IMR-90 (cell line): ENCODE measurements around the gene SYNGR3. TPM values are rescaled to one million over a fixed set of nuclear protein-coding genes. Genes with fewer than 3 reads are reported as not detected.

Experiments used
- ATAC-seq: fragments of 200-7000 bp; cut with Tn5 transposase; 2 replicates; pipeline ENCODE4 v1.9.1; 2020; ENCODE audit warnings: low read depth, mild to moderate bottlenecking, moderate library complexity
- BruUV-seq: library from RNA; stranded (reverse); fragments of 400-500 nt; replicated peaks from 2 replicates; lab custom pipeline; 2021; lab: Mats Ljungman, UMichigan
- CTCF ChIA-PET: fragments of 300-600 bp; formaldehyde crosslinking; extraction: SDS; loops from one replicate; lab custom pipeline; 2021; ENCODE audit warnings: antibody characterized with exemption; lab: Yijun Ruan, JAX
- POLR2A ChIA-PET: fragments of 300-600 bp; sonication (Branson Sonifier 250); formaldehyde crosslinking; loops from one replicate; lab custom pipeline; 2022; ENCODE audit warnings: antibody characterized with exemption; ENCODE audit not compliant: unreplicated experiment; lab: Charles Lee
- DNase-seq: peaks from one replicate; pipeline ENCODE4 v3.0.0; 2013
- H2AFZ ChIP-seq: replicated peaks from 2 replicates; pipeline ENCODE3; 2013; ENCODE audit warnings: low read length, mild to moderate bottlenecking; ENCODE audit not compliant: poor library complexity
- H2AK5ac ChIP-seq: 2 replicates; pipeline ENCODE4 v1.6.1; 2013; ENCODE audit warnings: low read depth, low read length, inconsistent platforms
- H2AK9ac ChIP-seq: replicated peaks from 2 replicates; pipeline ENCODE3; 2013; ENCODE audit warnings: mild to moderate bottlenecking, low read depth, low read length, moderate library complexity; ENCODE audit not compliant: poor library complexity
- H2BK120ac ChIP-seq: 2 replicates; pipeline ENCODE4 v1.6.1; 2013; ENCODE audit warnings: low read depth, low read length, inconsistent platforms
- H2BK15ac ChIP-seq: 3 replicates; pipeline ENCODE4 v1.6.1; 2013; ENCODE audit warnings: low read depth, low read length, inconsistent platforms
- H2BK20ac ChIP-seq: 2 replicates; pipeline ENCODE4 v1.6.1; 2013; ENCODE audit warnings: low read depth, mild to moderate bottlenecking, inconsistent platforms, low read length, moderate library complexity
- H2BK5ac ChIP-seq: 2 replicates; pipeline ENCODE4 v1.6.1; 2013; ENCODE audit warnings: mild to moderate bottlenecking, low read depth, low read length, inconsistent platforms; ENCODE audit not compliant: poor library complexity, severe bottlenecking
- H3K14ac ChIP-seq: replicated peaks from 2 replicates; pipeline ENCODE4 v1.6.1; 2013; ENCODE audit warnings: low read depth, low read length, inconsistent platforms
- H3K18ac ChIP-seq: 2 replicates; pipeline ENCODE4 v1.6.1; 2013; ENCODE audit warnings: low read depth, low read length, control low read depth
- H3K23ac ChIP-seq: 2 replicates; pipeline ENCODE4 v1.6.1; 2013; ENCODE audit warnings: low read depth, low read length, inconsistent platforms
- H3K27ac ChIP-seq: 2 replicates; pipeline ENCODE4 v1.5.1; 2013; ENCODE audit warnings: mild to moderate bottlenecking, control low read depth, low read length; ENCODE audit not compliant: insufficient read depth
- H3K27me3 ChIP-seq: 2 replicates; pipeline ENCODE4 v1.6.1; 2013; ENCODE audit warnings: low read length; ENCODE audit not compliant: control insufficient read depth, insufficient read depth
- H3K36me3 ChIP-seq: 2 replicates; pipeline ENCODE4 v1.6.1; 2013; ENCODE audit warnings: low read length, mixed read lengths; ENCODE audit not compliant: control insufficient read depth, insufficient read depth
- H3K4ac ChIP-seq: 2 replicates; pipeline ENCODE4 v1.6.1; 2013; ENCODE audit warnings: low read depth, low read length, inconsistent platforms
- H3K4me1 ChIP-seq: 2 replicates; pipeline ENCODE4 v1.6.1; 2013; ENCODE audit warnings: low read length, mixed read lengths; ENCODE audit not compliant: control insufficient read depth, insufficient read depth
- H3K4me2 ChIP-seq: 2 replicates; pipeline ENCODE4 v1.6.1; 2013; ENCODE audit warnings: low read depth, mild to moderate bottlenecking, control low read depth, low read length, moderate library complexity
- H3K4me3 ChIP-seq: 2 replicates; pipeline ENCODE4 v1.5.1; 2013; ENCODE audit warnings: low read depth, mild to moderate bottlenecking, control low read depth, low read length, moderate library complexity; ENCODE audit not compliant: insufficient read depth
- H3K56ac ChIP-seq: 2 replicates; pipeline ENCODE4 v1.6.1; 2013; ENCODE audit warnings: low read length, inconsistent platforms; ENCODE audit not compliant: insufficient read depth; ENCODE audit errors: extremely low read depth
- H3K79me1 ChIP-seq, 2 experiments: 2 replicates each; pipeline ENCODE4 v1.6.1; 2013; ENCODE audit warnings: low read length in 2 of 2, inconsistent platforms in 1 of 2, low read depth in 1 of 2
- H3K9ac ChIP-seq: 2 replicates; pipeline ENCODE4 v1.6.1; 2013; ENCODE audit warnings: low read depth, low read length, control low read depth
- H3K9me1 ChIP-seq: 2 replicates; pipeline ENCODE4 v1.6.1; 2013; ENCODE audit warnings: low read length, inconsistent platforms; ENCODE audit not compliant: insufficient read depth
- H3K9me3 ChIP-seq: 2 replicates; pipeline ENCODE4 v1.6.1; 2013; ENCODE audit warnings: low read length; ENCODE audit not compliant: control insufficient read depth, insufficient read depth
- H4K20me1 ChIP-seq: 2 replicates; pipeline ENCODE4 v1.6.1; 2013; ENCODE audit warnings: low read length, inconsistent platforms; ENCODE audit not compliant: insufficient read depth
- H4K5ac ChIP-seq: 2 replicates; pipeline ENCODE4 v1.6.1; 2013; ENCODE audit warnings: mild to moderate bottlenecking, low read depth, low read length, control low read depth
- H4K8ac ChIP-seq, 2 experiments: 2 replicates each; pipeline ENCODE4 v1.6.1; 2013; ENCODE audit warnings: low read depth in 2 of 2, low read length in 2 of 2, control low read depth in 1 of 2, inconsistent platforms in 1 of 2
- H4K91ac ChIP-seq: 2 replicates; pipeline ENCODE4 v1.6.1; 2013; ENCODE audit warnings: low read depth, low read length, inconsistent platforms; ENCODE audit not compliant: insufficient read depth
- BHLHE40 ChIP-seq: fragments of 150-350 bp; IDR thresholded peaks from 2 replicates; pipeline ENCODE4 v1.6.1; 2016; ENCODE audit warnings: mild to moderate bottlenecking, low read depth, low read length
- CEBPB ChIP-seq: IDR thresholded peaks from 2 replicates; pipeline ENCODE4 v1.6.1; 2012; ENCODE audit warnings: low read depth, low read length, improper control_type of control experiment
- FOS ChIP-seq: fragments of 150-350 bp; IDR thresholded peaks from 2 replicates; pipeline ENCODE4 v1.6.1; 2016; ENCODE audit warnings: low read depth, low read length
- MAZ ChIP-seq: IDR thresholded peaks from 2 replicates; pipeline ENCODE4 v1.6.1; 2012; ENCODE audit warnings: low read depth, mild to moderate bottlenecking, low read length, improper control_type of control experiment, moderate library complexity, borderline replicate concordance
- MXI1 ChIP-seq: IDR thresholded peaks from 2 replicates; pipeline ENCODE4 v1.6.1; 2012; ENCODE audit warnings: low read depth, mild to moderate bottlenecking, low read length, moderate library complexity, borderline replicate concordance
- NFE2L2 ChIP-seq: fragments of 150-350 bp; IDR thresholded peaks from 2 replicates; pipeline ENCODE4 v1.6.1; 2016; ENCODE audit warnings: low read depth, mild to moderate bottlenecking, low read length
- USF2 ChIP-seq: fragments of 150-350 bp; IDR thresholded peaks from 2 replicates; pipeline ENCODE4 v1.6.1; 2017; ENCODE audit warnings: mild to moderate bottlenecking, antibody characterized with exemption, low read length, low read depth
- WGBS, 2 experiments: methylation state at CpG; one replicate each; pipeline versions ENCODE4 v1.1.5 to v1.1.7; 2013; ENCODE audit warnings: missing lambda C conversion rate in 2 of 2; ENCODE audit not compliant: insufficient read length in 1 of 2; ENCODE audit errors: extremely low coverage in 2 of 2; 5-methylcytosine and 5-hydroxymethylcytosine counted together
- dilution Hi-C: fragments of 300-500 bp; cut with HindIII; formaldehyde crosslinking; loops from one replicate; pipeline ENCODE4 v1.14.3; 2018; ENCODE audit warnings: low sequenced_read_pairs; ENCODE audit not compliant: unreplicated experiment
- in situ Hi-C: fragments of 300-500 bp; cut with MboI; formaldehyde crosslinking; loops from 3 replicates; pipeline ENCODE4 v1.14.3; 2019; ENCODE audit warnings: low sequenced_read_pairs, inconsistent platforms, mixed read lengths
- intact Hi-C: fragments of 100-400 bp; cut with micrococcal nuclease; formaldehyde crosslinking; loops from 2 replicates; pipeline ENCODE4 v1.10.0; 2022
- polyA plus RNA-seq, 3 experiments: library from polyadenylated mRNA; depleted of rRNA; stranded (reverse); fragments of >200 nt; gene quantifications; 2 replicates each; pipeline ENCODE4 v1.2.3, GENCODE V29; 2012; ENCODE audit warnings: low replicate concordance in 1 of 3
- total RNA-seq: library from RNA; depleted of rRNA; stranded (reverse); fragments of >200 nt; gene quantifications from 2 replicates; pipeline ENCODE4 v1.2.3, GENCODE V29; 2012

Gene SYNGR3
- total and polyA plus RNA-seq, 2 of the 4 experiments (the other 2 are of a cell fraction), result 1.8 to 5.8 TPM

- no peak overlapping the region for H3K4me3 ChIP-seq
- H3K4me1 ChIP-seq, result peaks cover 33% of the 10 kb centered on the region
- no peak overlapping the region for H2BK5ac ChIP-seq
- 93% methylated on average over 17 of the region's 22 CpGs; no CpG with 5 or more reads in 1 of the 2 experiments for WGBS, 2 experiments
- no peak overlapping the region for H2AK9ac ChIP-seq
- no peak overlapping the region for H3K14ac ChIP-seq
- dilution Hi-C loops (no loop called here), in situ Hi-C loops (no loop called here), intact Hi-C loops (no loop called here)
- H3K9me1 ChIP-seq, result peaks cover 9% of the 10 kb centered on the region
- CTCF ChIA-PET, result no interaction called here
- 0 out of 2 replicates have a peak overlapping the region, but pooled peaks have one; percentile 34 for H2AK5ac ChIP-seq
- peaks cover 19% of the 10 kb centered on the region for H3K36me3 ChIP-seq
- no peak overlapping the region for H3K18ac ChIP-seq
- H2AFZ ChIP-seq, result no peak overlapping the region
- H3K4me2 ChIP-seq, result no peak overlapping the region
- no peak overlapping the region for H2BK20ac ChIP-seq
- H2BK120ac ChIP-seq, result no peak overlapping the region
- H4K5ac ChIP-seq, result no peak overlapping the region
- H4K20me1 ChIP-seq, result peaks cover 15% of the 10 kb centered on the region
- H3K27me3 ChIP-seq, result no peaks in the 10 kb centered on the region
- no peak overlapping the region for H4K8ac ChIP-seq
- H3K27ac ChIP-seq, result no peak overlapping the region
- DNase-seq, result no peak
- no peak overlapping the region for H3K4ac ChIP-seq
- no peak for TF ChIP-seq MAZ
- TF ChIP-seq FOS, result no peak
- no peak for TF ChIP-seq MXI1
- no peak for TF ChIP-seq NFE2L2
- TF ChIP-seq USF2, result no peak
- no peak for TF ChIP-seq BHLHE40
- no peak for TF ChIP-seq CEBPB
- H3K23ac ChIP-seq, result no peak overlapping the region
- no peak overlapping the region for H2BK15ac ChIP-seq
- ATAC-seq, result no peak
- no TSS peak for BruUV-seq
- no peaks in the 10 kb centered on the region for H3K9me3 ChIP-seq
- POLR2A ChIA-PET, result no interaction called here
- H4K91ac ChIP-seq, result no peak overlapping the region
- no peak overlapping the region for H3K9ac ChIP-seq
- H3K56ac ChIP-seq, result no peak overlapping the region
- peaks cover 11 to 64% of the 10 kb centered on the region in 2 experiments for H3K79me1 ChIP-seq
These were observed 39.6 kb downstream of the SYNGR3 start for GRCh38 chr16:2029350-2029749.
